Hepatocyte (in vitro differentiated cells): ENCODE measurements around the gene KCNMA1. TPM values are rescaled to one million over a fixed set of nuclear protein-coding genes. Genes with fewer than 3 reads are reported as not detected.

Experiments
- DNase-seq: peaks from one replicate; pipeline ENCODE4 v3.0.0-alpha.2; 2016; ENCODE audit warnings: low spot score
- H2AFZ ChIP-seq: fragments of 200-600 bp; sonication (generic); 2 replicates; pipeline ENCODE4 v1.6.0; 2016; ENCODE audit warnings: antibody characterized with exemption, mild to moderate bottlenecking
- H3K27ac ChIP-seq: fragments of 200-600 bp; sonication (generic); 2 replicates; pipeline ENCODE4 v1.5.1; 2016; ENCODE audit warnings: mild to moderate bottlenecking
- H3K27me3 ChIP-seq: fragments of 200-600 bp; sonication (generic); 2 replicates; pipeline ENCODE4 v1.6.1; 2016
- H3K36me3 ChIP-seq: fragments of 200-600 bp; sonication (generic); replicated peaks from 2 replicates; pipeline ENCODE4 v1.5.1; 2016; ENCODE audit warnings: low read depth; ENCODE audit not compliant: insufficient read depth
- H3K4me1 ChIP-seq: fragments of 200-600 bp; sonication (generic); 2 replicates; pipeline ENCODE4 v1.5.1; 2016; ENCODE audit warnings: mild to moderate bottlenecking, moderate library complexity; ENCODE audit not compliant: insufficient read depth
- H3K4me2 ChIP-seq: fragments of 200-600 bp; sonication (generic); 2 replicates; pipeline ENCODE4 v1.6.0; 2016
- H3K4me3 ChIP-seq: fragments of 200-600 bp; sonication (generic); 2 replicates; pipeline ENCODE4 v1.5.1; 2016; ENCODE audit warnings: mild to moderate bottlenecking
- H3K79me2 ChIP-seq: fragments of 200-600 bp; sonication (generic); 2 replicates; pipeline ENCODE4 v1.6.0; 2017; ENCODE audit warnings: mild to moderate bottlenecking
- H3K9me2 ChIP-seq: fragments of 200-600 bp; sonication (generic); replicated peaks from 2 replicates; pipeline ENCODE4 v1.6.0; 2017; ENCODE audit warnings: mild to moderate bottlenecking; ENCODE audit not compliant: insufficient read depth
- H3K9me3 ChIP-seq: fragments of 200-600 bp; sonication (generic); 2 replicates; pipeline ENCODE4 v1.5.1; 2016; ENCODE audit warnings: low read depth, mild to moderate bottlenecking
- H4K20me1 ChIP-seq: fragments of 200-600 bp; sonication (generic); 2 replicates; pipeline ENCODE4 v1.6.0; 2016; ENCODE audit warnings: mild to moderate bottlenecking; ENCODE audit not compliant: insufficient read depth, poor library complexity, severe bottlenecking
- CTCF ChIP-seq: fragments of 200-600 bp; sonication (generic); IDR thresholded peaks from 2 replicates; pipeline ENCODE4 v1.5.1; 2016; ENCODE audit warnings: antibody characterized with exemption, mild to moderate bottlenecking; ENCODE audit not compliant: poor library complexity
- EZH2 ChIP-seq: fragments of 200-600 bp; sonication (generic); IDR thresholded peaks from 2 replicates; pipeline ENCODE4 v1.6.1; 2016; ENCODE audit warnings: antibody characterized with exemption, mild to moderate bottlenecking, borderline replicate concordance
- EZH2phosphoT487 ChIP-seq: fragments of 200-600 bp; sonication (generic); IDR thresholded peaks from one replicate; pipeline ENCODE4 v1.6.1; 2018; ENCODE audit warnings: antibody characterized with exemption, mild to moderate bottlenecking, low read depth, moderate library complexity; ENCODE audit not compliant: unreplicated experiment, severe bottlenecking
- WGBS: methylation state at CpG from one replicate; pipeline ENCODE4 v1.1.6; 2016; ENCODE audit warnings: low lambda C conversion rate; ENCODE audit errors: missing lambda C conversion rate; 5-methylcytosine and 5-hydroxymethylcytosine counted together
- polyA plus RNA-seq: library from polyadenylated mRNA; unstranded; fragments of >200 nt; fragmentation: Nextera tagmentation; extraction: Ambion mirVana; gene quantifications from 2 replicates; pipeline ENCODE4 v1.2.1, GENCODE V29; 2016
- total RNA-seq: library from RNA; depleted of rRNA; stranded (reverse); fragments of >200 nt; gene quantifications from 2 replicates; pipeline ENCODE4 v1.2.3, GENCODE V29; 2014

KCNMA1 gene
- total and polyA plus RNA-seq, 2 experiments from 2014 or later: 42.6 to 73.3 TPM

- H3K4me1 ChIP-seq: peaks cover 21% of the 10 kb centered on the region
- no peaks in the 10 kb centered on the region for H3K9me3 ChIP-seq
- DNase-seq: peak; percentile 11
- no peaks in the 10 kb centered on the region for H3K27me3 ChIP-seq
- no peaks in the 10 kb centered on the region for H4K20me1 ChIP-seq
- no peaks in the 10 kb centered on the region for H3K9me2 ChIP-seq
- WGBS: 58% methylated on average over 3 of the region's 3 CpGs
- H3K36me3 ChIP-seq: no peaks in the 10 kb centered on the region
- no peak overlapping the region for H2AFZ ChIP-seq
- H3K79me2 ChIP-seq: no peaks in the 10 kb centered on the region
- H3K4me2 ChIP-seq: no peak overlapping the region
- H3K27ac ChIP-seq: peak overlapping the region; percentile 80
- no peak for TF ChIP-seq EZH2phosphoT487
- no peak for TF ChIP-seq CTCF
- no peak for TF ChIP-seq EZH2
- no peak overlapping the region for H3K4me3 ChIP-seq
Observed at GRCh38 chr10:76922666-76923065, 714.9 kb downstream of the KCNMA1 start.

DNA sequence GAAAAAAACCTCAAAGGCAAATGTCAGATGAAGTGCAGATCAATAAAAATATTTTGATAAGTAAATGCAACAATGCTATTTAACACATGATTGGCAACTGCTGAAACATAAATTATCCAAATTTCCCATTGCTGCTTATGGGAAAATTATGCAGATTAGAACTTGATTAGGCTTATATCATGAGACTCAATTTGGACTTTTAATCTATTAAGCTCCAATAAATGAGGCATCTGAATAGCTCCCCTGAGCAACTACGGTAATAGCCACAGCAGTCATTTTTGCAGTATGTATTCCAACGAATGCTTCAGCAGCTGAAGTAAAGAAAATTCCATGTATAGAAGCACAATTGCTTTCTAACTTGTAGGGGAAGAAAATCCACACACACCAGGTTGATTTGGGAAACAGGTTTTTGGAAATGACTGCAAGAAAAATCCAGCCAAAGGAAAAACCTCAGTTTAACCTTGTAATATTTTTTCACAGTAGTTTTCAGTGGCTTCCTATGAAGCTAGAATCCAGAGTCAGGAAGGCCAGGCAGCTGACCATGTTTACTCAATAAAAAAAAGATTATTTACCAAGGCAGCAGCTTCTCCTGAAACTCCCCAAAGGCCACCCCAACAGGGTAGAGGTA is 716.1 kb downstream of the KCNMA1 start:
- Histone ChIP-seq H3K36me3 (no peaks in the 10 kb centered on the region), H2AFZ (no peak overlapping the region), H3K4me1 (peaks cover 21% of the 10 kb centered on the region), H4K20me1 (no peaks in the 10 kb centered on the region), H3K4me3 (no peak overlapping the region), H3K79me2 (no peaks in the 10 kb centered on the region), H3K4me2 (no peak overlapping the region), H3K27me3 (no peaks in the 10 kb centered on the region), H3K9me3 (no peaks in the 10 kb centered on the region), H3K9me2 (no peaks in the 10 kb centered on the region), H3K27ac (peak overlapping the region; percentile 80)
- DNase-seq: no peak
- 70% methylated on average over 2 of the region's 2 CpGs for WGBS
- TF ChIP-seq CTCF (no peak), EZH2 (no peak), EZH2phosphoT487 (no peak)

- H3K4me3 ChIP-seq: no peak overlapping the region
- H3K79me2 ChIP-seq: no peaks in the 10 kb centered on the region
- WGBS: 91% methylated on average over 2 of the region's 2 CpGs
- no peaks in the 10 kb centered on the region for H4K20me1 ChIP-seq
- DNase-seq: no peak
- no peaks in the 10 kb centered on the region for H3K9me2 ChIP-seq
- H3K27ac ChIP-seq: peak overlapping the region; percentile 7
- H3K27me3 ChIP-seq: no peaks in the 10 kb centered on the region
- no peaks in the 10 kb centered on the region for H3K9me3 ChIP-seq
- TF ChIP-seq EZH2phosphoT487: no peak
- no peak for TF ChIP-seq EZH2
- TF ChIP-seq CTCF: no peak
- peaks cover 21% of the 10 kb centered on the region for H3K4me1 ChIP-seq
- no peak overlapping the region for H3K4me2 ChIP-seq
- no peak overlapping the region for H2AFZ ChIP-seq
- no peaks in the 10 kb centered on the region for H3K36me3 ChIP-seq
Observed at GRCh38 chr10:76920581-76920980, 717.0 kb downstream of the KCNMA1 start.
